SK-N-SH treated with all-trans-retinoic acid at 6 μM for 48 hours (cell line): Measurements from ENCODE around the gene CTCF.

Experiments
- ATAC-seq: fragments of 200-7000 bp; cut with Tn5 transposase; 3 replicates; pipeline ENCODE4 v1.9.1; 2020; ENCODE audit warnings: mild to moderate bottlenecking, moderate library complexity
- ARNTL ChIP-seq: fragments of 450-650 bp; formaldehyde crosslinking; IDR thresholded peaks from 2 replicates; pipeline ENCODE4 v1.5.0; 2020; ENCODE audit warnings: low read depth, mild to moderate bottlenecking, moderate library complexity, borderline replicate concordance
- BACH2 ChIP-seq: fragments of 250-450 bp; sonication (Bioruptor Pico); IDR thresholded peaks from 2 replicates; pipeline ENCODE4 v1.9.0; 2021; ENCODE audit warnings: mild to moderate bottlenecking, borderline replicate concordance
- CREB5 ChIP-seq: fragments of 250-450 bp; sonication (Bioruptor Pico); IDR thresholded peaks from 2 replicates; pipeline ENCODE4 v1.5.1; 2020; ENCODE audit warnings: low read depth, mild to moderate bottlenecking, moderate library complexity
- CSDC2 ChIP-seq: fragments of 250-450 bp; sonication (Bioruptor Pico); IDR thresholded peaks from 2 replicates; pipeline ENCODE4 v1.5.0; 2020; ENCODE audit warnings: mild to moderate bottlenecking, moderate library complexity
- CSRNP3 ChIP-seq: fragments of 250-450 bp; sonication (Bioruptor Pico); IDR thresholded peaks from 2 replicates; pipeline ENCODE4 v1.5.1; 2021; ENCODE audit warnings: mild to moderate bottlenecking, moderate library complexity
- ESRRG ChIP-seq: fragments of 250-450 bp; sonication (Bioruptor Pico); IDR thresholded peaks from 2 replicates; pipeline ENCODE4 v1.6.1; 2021; ENCODE audit warnings: mild to moderate bottlenecking
- ISL1 ChIP-seq: fragments of 250-450 bp; sonication (Bioruptor Pico); IDR thresholded peaks from 2 replicates; pipeline ENCODE4 v2.1.2; 2022; ENCODE audit warnings: mild to moderate bottlenecking, moderate library complexity
- OSR1 ChIP-seq: fragments of 250-450 bp; sonication (Bioruptor Pico); IDR thresholded peaks from 2 replicates; pipeline ENCODE4 v1.8.0; 2022; ENCODE audit warnings: moderate library complexity, mild to moderate bottlenecking, inconsistent platforms
- PATZ1 ChIP-seq: fragments of 250-450 bp; sonication (Bioruptor Pico); IDR thresholded peaks from 2 replicates; pipeline ENCODE4 v1.8.0; 2020; ENCODE audit warnings: mild to moderate bottlenecking, moderate library complexity, borderline replicate concordance
- POU6F1 ChIP-seq: fragments of 250-450 bp; sonication (Bioruptor Pico); IDR thresholded peaks from 2 replicates; pipeline ENCODE4 v1.8.0; 2021; ENCODE audit warnings: low read depth, mild to moderate bottlenecking, moderate library complexity, borderline replicate concordance
- PPARA ChIP-seq: fragments of 250-450 bp; sonication (Bioruptor Pico); IDR thresholded peaks from 2 replicates; pipeline ENCODE4 v1.5.0; 2020; ENCODE audit warnings: mild to moderate bottlenecking, borderline replicate concordance
- RARB ChIP-seq: fragments of 250-450 bp; sonication (Bioruptor Pico); IDR thresholded peaks from 2 replicates; pipeline ENCODE4 v1.8.0; 2021; ENCODE audit warnings: mild to moderate bottlenecking, moderate library complexity
- SNAI2 ChIP-seq: fragments of 250-450 bp; sonication (Bioruptor Pico); IDR thresholded peaks from 2 replicates; pipeline ENCODE4 v1.5.0; 2020; ENCODE audit warnings: mild to moderate bottlenecking, moderate library complexity
- TCF4 ChIP-seq: fragments of 250-450 bp; sonication (Bioruptor Pico); IDR thresholded peaks from 2 replicates; pipeline ENCODE4 v1.8.0; 2021; ENCODE audit warnings: mild to moderate bottlenecking, moderate library complexity, borderline replicate concordance
- TOX ChIP-seq: fragments of 250-450 bp; sonication (Bioruptor Pico); IDR thresholded peaks from 2 replicates; pipeline ENCODE4 v1.8.0; 2021; ENCODE audit warnings: mild to moderate bottlenecking, moderate library complexity, borderline replicate concordance
- TSHZ2 ChIP-seq: fragments of 250-450 bp; sonication (Bioruptor Pico); IDR thresholded peaks from 2 replicates; pipeline ENCODE4 v1.5.0; 2020; ENCODE audit warnings: mild to moderate bottlenecking, moderate library complexity
- ZFP30 ChIP-seq: fragments of 450-650 bp; formaldehyde crosslinking; IDR thresholded peaks from 2 replicates; pipeline ENCODE4 v1.5.0; 2022; ENCODE audit warnings: mild to moderate bottlenecking, moderate library complexity
- ZNF70 ChIP-seq: fragments of 450-650 bp; formaldehyde crosslinking; IDR thresholded peaks from 2 replicates; pipeline ENCODE4 v1.5.0; 2020; ENCODE audit warnings: mild to moderate bottlenecking, moderate library complexity
- ZNF8 ChIP-seq: fragments of 450-650 bp; formaldehyde crosslinking; IDR thresholded peaks from 2 replicates; pipeline ENCODE4 v1.5.0; 2020; ENCODE audit warnings: mild to moderate bottlenecking, moderate library complexity

Gene CTCF

GRCh38 chr16:67656344-67657016 is 94.2 kb downstream of the CTCF start:
- no peak for TF ChIP-seq ZFP30
- TF ChIP-seq ARNTL (CRISPR knock-in tag) = no peak
- no peak for ATAC-seq

- ATAC-seq = no peak
- TF ChIP-seq ZNF8 = no peak
- no peak for TF ChIP-seq POU6F1 (CRISPR knock-in tag)
- TF ChIP-seq TOX (CRISPR knock-in tag) = no peak
- no peak for TF ChIP-seq ARNTL (CRISPR knock-in tag)
- no peak for TF ChIP-seq PPARA (CRISPR knock-in tag)
- no peak for TF ChIP-seq RARB (CRISPR knock-in tag)
- no peak for TF ChIP-seq CSRNP3 (CRISPR knock-in tag)
- no peak for TF ChIP-seq PATZ1 (CRISPR knock-in tag)
- no peak for TF ChIP-seq CSDC2 (CRISPR knock-in tag)
- no peak for TF ChIP-seq TCF4 (CRISPR knock-in tag)
- no peak for TF ChIP-seq SNAI2
- TF ChIP-seq TSHZ2 = no peak
- TF ChIP-seq OSR1 (CRISPR knock-in tag) = no peak
Measured at GRCh38 chr16:67657017-67657608, 94.8 kb downstream of the CTCF start.

- TF ChIP-seq ISL1 (CRISPR knock-in tag) (no peak), TOX (CRISPR knock-in tag) (no peak), BACH2 (CRISPR knock-in tag) (no peak), ZNF70 (CRISPR knock-in tag) (no peak), PPARA (CRISPR knock-in tag) (no peak), ESRRG (CRISPR knock-in tag) (no peak), CREB5 (CRISPR knock-in tag) (no peak), ZNF8 (no peak), TSHZ2 (no peak)
- TF ChIP-seq, all 23 proteins: peak for 0
- no peak for ATAC-seq
Measured at GRCh38 chr16:67657751-67658518, 95.6 kb downstream of the CTCF start.
